GM12878 (cell line): Measurements from ENCODE around the gene PLEKHJ1. TPM values are rescaled to one million over a fixed set of nuclear protein-coding genes. Genes with fewer than 3 reads are reported as not detected.

Source experiments
- ATAC-seq: fragments of 200-7000 bp; cut with Tn5 transposase; 3 replicates; pipeline ENCODE4 v1.9.1; 2020; ENCODE audit warnings: mild to moderate bottlenecking, moderate library complexity
- BruUV-seq: library from RNA; stranded (reverse); fragments of 400-500 nt; replicated peaks from 2 replicates; lab custom pipeline; 2021; lab: Mats Ljungman, UMichigan
- CTCF ChIA-PET: fragments of 300-600 bp; sonication (Branson Sonifier 250); formaldehyde crosslinking; extraction: SDS; loops from one replicate; lab custom pipeline; 2021; ENCODE audit warnings: inconsistent platforms; lab: Yijun Ruan, JAX
- POLR2A ChIA-PET: fragments of 350-600 bp; formaldehyde crosslinking; extraction: SDS; loops from one replicate; lab custom pipeline; 2021; ENCODE audit warnings: inconsistent platforms; lab: Charles Lee
- RAD21 ChIA-PET: fragments of 300-600 bp; sonication (Branson Sonifier 250); formaldehyde crosslinking; loops from one replicate; lab custom pipeline; 2023; ENCODE audit warnings: antibody characterized with exemption; ENCODE audit not compliant: unreplicated experiment; lab: Charles Lee
- SMC1A ChIA-PET: fragments of 300-600 bp; sonication (Branson Sonifier 250); formaldehyde crosslinking; loops from one replicate; lab custom pipeline; 2023; ENCODE audit not compliant: unreplicated experiment, uncharacterized antibody; lab: Charles Lee
- DNase-seq: peaks from one replicate; pipeline ENCODE4 v3.0.0-alpha.2; 2011; ENCODE audit warnings: low read depth, low spot score
- FAIRE-seq: peaks from 3 replicates; lab custom pipeline; 2011; peaks lifted over from hg19 to GRCh38; lab: Jason Lieb, UNC
- H2AFZ ChIP-seq: 2 replicates; pipeline ENCODE4 v1.6.0; 2011; ENCODE audit warnings: low read depth, low read length, control low read depth; ENCODE audit not compliant: control insufficient read depth
- H3K27ac ChIP-seq: 2 replicates; pipeline ENCODE4 v1.5.1; 2011; ENCODE audit warnings: control low read depth; ENCODE audit not compliant: control insufficient read depth, insufficient read depth
- H3K27me3 ChIP-seq, 2 experiments: replicated peaks in 1 of 2; 2 replicates each; pipeline versions ENCODE4 v1.6.0 to v1.6.1; 2011; ENCODE audit warnings: low read length in 1 of 2; ENCODE audit not compliant: control insufficient read depth in 2 of 2, insufficient read depth in 2 of 2
- H3K36me3 ChIP-seq, 2 experiments: 2 replicates each; pipeline ENCODE4 v1.5.1; 2011; ENCODE audit warnings: low read length in 1 of 2; ENCODE audit not compliant: control insufficient read depth in 2 of 2, insufficient read depth in 2 of 2
- H3K4me1 ChIP-seq: 2 replicates; pipeline ENCODE4 v1.6.1; 2011; ENCODE audit warnings: mild to moderate bottlenecking, low read length, moderate library complexity, mixed read lengths; ENCODE audit not compliant: control insufficient read depth, insufficient read depth
- H3K4me2 ChIP-seq: 2 replicates; pipeline ENCODE4 v1.6.0; 2011; ENCODE audit warnings: control low read depth; ENCODE audit not compliant: control insufficient read depth, insufficient read depth
- H3K4me3 ChIP-seq: fragments of 200-600 bp; sonication (generic); 2 replicates; pipeline ENCODE4 v1.5.1; 2016
- H3K79me2 ChIP-seq: 2 replicates; pipeline ENCODE4 v1.6.0; 2011; ENCODE audit warnings: low read length; ENCODE audit not compliant: control insufficient read depth, insufficient read depth
- H3K9ac ChIP-seq: 2 replicates; pipeline ENCODE4 v1.8.0; 2011; ENCODE audit warnings: low read length, control low read depth, mixed read lengths; ENCODE audit not compliant: control insufficient read depth, insufficient read depth
- H3K9me3 ChIP-seq: replicated peaks from 3 replicates; pipeline ENCODE4 v1.5.1; 2011; ENCODE audit warnings: mild to moderate bottlenecking, low read length; ENCODE audit not compliant: control insufficient read depth, insufficient read depth
- H4K20me1 ChIP-seq: 2 replicates; pipeline ENCODE4 v1.6.0; 2011; ENCODE audit not compliant: control insufficient read depth, insufficient read depth
- CBFB ChIP-seq: IDR thresholded peaks from 2 replicates; pipeline ENCODE4 v1.6.1; 2016; ENCODE audit warnings: antibody characterized with exemption, low read depth
- CBX5 ChIP-seq: sonication (generic); IDR thresholded peaks from 2 replicates; pipeline ENCODE4 v1.6.1; 2016; ENCODE audit warnings: low read depth, moderate library complexity, mild to moderate bottlenecking, inconsistent platforms
- DPF2 ChIP-seq: fragments of 450-650 bp; IDR thresholded peaks from 2 replicates; pipeline ENCODE4 v1.6.1; 2017; ENCODE audit warnings: mild to moderate bottlenecking
- E2F8 ChIP-seq: fragments of 450-650 bp; IDR thresholded peaks from 2 replicates; pipeline ENCODE4 v1.6.1; 2018; ENCODE audit warnings: mild to moderate bottlenecking, low read depth, moderate library complexity; ENCODE audit not compliant: partially characterized antibody
- GABPA ChIP-seq: IDR thresholded peaks from 2 replicates; pipeline ENCODE4 v1.6.1; 2014; ENCODE audit warnings: antibody characterized with exemption, low read depth, mild to moderate bottlenecking, inconsistent platforms
- GATAD2B ChIP-seq: fragments of 450-650 bp; conservative IDR thresholded peaks from 2 replicates; pipeline ENCODE4 v1.6.1; 2017; ENCODE audit warnings: low read depth, mild to moderate bottlenecking, moderate library complexity
- HDAC2 ChIP-seq: fragments of 200-600 bp; sonication (generic); IDR thresholded peaks from 2 replicates; pipeline ENCODE4 v1.6.1; 2017
- IKZF2 ChIP-seq, 2 experiments: fragments of 450-650 bp; IDR thresholded peaks; 2 replicates each; pipeline ENCODE4 v1.6.1; 2017; ENCODE audit warnings: mild to moderate bottlenecking in 2 of 2, moderate library complexity in 2 of 2
- MEF2A ChIP-seq: IDR thresholded peaks from 2 replicates; pipeline ENCODE4 v1.6.1; 2011; ENCODE audit warnings: low read depth, mild to moderate bottlenecking, low read length, moderate library complexity; ENCODE audit not compliant: insufficient read depth
- MTA2 ChIP-seq: fragments of 450-650 bp; IDR thresholded peaks from 2 replicates; pipeline ENCODE4 v1.6.1; 2016; ENCODE audit warnings: low read depth, mild to moderate bottlenecking, moderate library complexity
- POU2F2 ChIP-seq: IDR thresholded peaks from 3 replicates; pipeline ENCODE4 v1.6.1; 2011; ENCODE audit warnings: low read depth, mild to moderate bottlenecking, low read length, borderline replicate concordance
- SMARCA5 ChIP-seq: fragments of 450-650 bp; IDR thresholded peaks from 2 replicates; pipeline ENCODE4 v1.6.1; 2017; ENCODE audit warnings: mild to moderate bottlenecking
- ZBTB4 ChIP-seq: fragments of 450-650 bp; formaldehyde crosslinking; IDR thresholded peaks from 2 replicates; pipeline ENCODE4 v1.4.0; 2022; ENCODE audit warnings: mild to moderate bottlenecking, moderate library complexity
- ZNF274 ChIP-seq: IDR thresholded peaks from one replicate; pipeline ENCODE4 v1.8.0; 2011; ENCODE audit not compliant: insufficient read length, insufficient read depth
- ZNF384 ChIP-seq: IDR thresholded peaks from 2 replicates; pipeline ENCODE4 v1.6.1; 2012; ENCODE audit warnings: low read depth, mild to moderate bottlenecking, low read length, improper control_type of control experiment, borderline replicate concordance
- WGBS: methylation state at CpG from one replicate; pipeline ENCODE4 v1.1.6; 2016; ENCODE audit warnings: low lambda C conversion rate; ENCODE audit not compliant: insufficient replicate concordance, insufficient coverage; ENCODE audit errors: missing lambda C conversion rate; 5-methylcytosine and 5-hydroxymethylcytosine counted together
- in situ Hi-C: fragments of 300-500 bp; cut with MboI; formaldehyde crosslinking; loops from 9 replicates; pipeline ENCODE4 v1.14.3; 2018; ENCODE audit warnings: mixed read lengths
- intact Hi-C: fragments of 100-400 bp; cut with micrococcal nuclease; formaldehyde crosslinking; loops from one replicate; pipeline ENCODE4 v1.14.2; 2022; ENCODE audit not compliant: unreplicated experiment
- polyA plus RNA-seq, 11 experiments: library from polyadenylated mRNA; depleted of rRNA in 4 of 11; unstranded in 6 of 11; stranded (reverse) in 5 of 11; fragments of >200 nt; fragmentation: Nextera tagmentation in 4 of 11; fragmentation: Illumina TruSeq in 1 of 11; extraction: Ambion mirVana in 4 of 11; extraction: Trizol in 1 of 11; gene quantifications; 1 replicate in 1 of 11; 2 replicates in 10 of 11; pipeline versions ENCODE4 v1.2.1 to v1.2.3, GENCODE V29; 2011 to 2016; ENCODE audit warnings: inconsistent platforms in 2 of 11, missing spikeins in 2 of 11, low read depth in 1 of 11
- total RNA-seq, 4 experiments: library from RNA; depleted of rRNA in 3 of 4; stranded (reverse); fragments of >200 nt in 3 of 4; fragmentation: Illumina TruSeq in 1 of 4; extraction: Trizol in 1 of 4; gene quantifications; 2 replicates each; pipeline versions ENCODE4 v1.2.1 to v1.2.3, GENCODE V29; 2013 to 2021
- TF ChIP-seq, protein P1 (sequence below): fragments of 450-650 bp; conservative IDR thresholded peaks from 2 replicates; pipeline ENCODE4 v1.6.1; 2017; ENCODE audit warnings: mild to moderate bottlenecking, moderate library complexity

Gene PLEKHJ1
- total and polyA plus RNA-seq, 10 of the 15 experiments (the other 5 are each of a cell fraction or from before 2014, with no cell fraction given), result 1.3 to 133 (median 75.0) TPM

- Histone ChIP-seq H2AFZ (no peak overlapping the region), H4K20me1 (peaks cover 13% of the 10 kb centered on the region), H3K4me2 (no peak overlapping the region), H3K79me2 (peaks cover 46% of the 10 kb centered on the region), H3K4me3 (no peak overlapping the region), H3K27ac (no peak overlapping the region), H3K9me3 (no peaks in the 10 kb centered on the region), H3K27me3 (no peaks in the 10 kb centered on the region), H3K9ac (no peak overlapping the region), H3K36me3 (peaks cover 4 to 19% of the 10 kb centered on the region in 2 experiments), H3K4me1 (peaks cover 7% of the 10 kb centered on the region)
- DNase-seq (no peak), ATAC-seq (no peak), FAIRE-seq (peak; percentile 56)
- RAD21 ChIA-PET, result interaction anchor here (1.1 to 4.5 kb wide), 5 partner anchors 14 to 117 kb away, joined by 3 to 44 read pairs (median 4); no protein-coding TSS in a partner anchor
- in situ Hi-C loops (loop anchor here (5.0 to 10.0 kb wide), 3 partner anchors 38 to 340 kb away; partner anchors contain the start of genes PLEKHJ1 and SF3A2), intact Hi-C loops (loop anchor here (1.0 to 10.0 kb wide), 4 partner anchors 41 to 510 kb away; partner anchors contain the start of genes SGTA and THOP1)
- SMC1A ChIA-PET, result interaction anchor here (0.9 to 5.1 kb wide), 6 partner anchors 13 to 117 kb away, joined by 3 to 30 read pairs (median 4); no protein-coding TSS in a partner anchor
- BruUV-seq, result no TSS peak
- POLR2A ChIA-PET, result interaction anchor here (0.6 to 1.6 kb wide), 3 partner anchors 37 to 273 kb away, joined by 3 to 4 read pairs (median 3); no protein-coding TSS in a partner anchor
- 67% methylated on average over 8 of the region's 16 CpGs for WGBS
- CTCF ChIA-PET, result interaction anchor here (1.0 to 6.4 kb wide), 11 partner anchors 9 to 153 kb away, joined by 3 to 46 read pairs (median 8); partner anchors contain the start of gene TIMM13
- TF ChIP-seq MEF2A, result no peak
- no peak for TF ChIP-seq ZNF384
- no peak for TF ChIP-seq DPF2
- TF ChIP-seq IKZF2 (IDR thresholded peaks at IDR 0.05), result peak in 1 of 2 experiments; percentile 37; a peak in 1 of 4 replicates
- TF ChIP-seq GATAD2B, result no peak
- no peak for TF ChIP-seq E2F8
- no peak for TF ChIP-seq ZNF274
- no peak for TF ChIP-seq HDAC2
- no peak for TF ChIP-seq GABPA
- TF ChIP-seq ZBTB4 (CRISPR knock-in tag), result no peak
- no peak for TF ChIP-seq CBFB
- TF ChIP-seq CBX5, result no peak
- peak; percentile 28; the same call in 1 of the 3 replicates for TF ChIP-seq POU2F2
- TF ChIP-seq, protein P1, sequence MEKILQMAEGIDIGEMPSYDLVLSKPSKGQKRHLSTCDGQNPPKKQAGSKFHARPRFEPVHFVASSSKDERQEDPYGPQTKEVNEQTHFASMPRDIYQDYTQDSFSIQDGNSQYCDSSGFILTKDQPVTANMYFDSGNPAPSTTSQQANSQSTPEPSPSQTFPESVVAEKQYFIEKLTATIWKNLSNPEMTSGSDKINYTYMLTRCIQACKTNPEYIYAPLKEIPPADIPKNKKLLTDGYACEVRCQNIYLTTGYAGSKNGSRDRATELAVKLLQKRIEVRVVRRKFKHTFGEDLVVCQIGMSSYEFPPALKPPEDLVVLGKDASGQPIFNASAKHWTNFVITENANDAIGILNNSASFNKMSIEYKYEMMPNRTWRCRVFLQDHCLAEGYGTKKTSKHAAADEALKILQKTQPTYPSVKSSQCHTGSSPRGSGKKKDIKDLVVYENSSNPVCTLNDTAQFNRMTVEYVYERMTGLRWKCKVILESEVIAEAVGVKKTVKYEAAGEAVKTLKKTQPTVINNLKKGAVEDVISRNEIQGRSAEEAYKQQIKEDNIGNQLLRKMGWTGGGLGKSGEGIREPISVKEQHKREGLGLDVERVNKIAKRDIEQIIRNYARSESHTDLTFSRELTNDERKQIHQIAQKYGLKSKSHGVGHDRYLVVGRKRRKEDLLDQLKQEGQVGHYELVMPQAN, result no peak
- TF ChIP-seq MTA2, result no peak
- TF ChIP-seq SMARCA5, result no peak
Measured at GRCh38 chr19:2274931-2275535, 38.9 kb upstream of the PLEKHJ1 start.
